Epidermal melanocyte (primary cell): Measurements from ENCODE around the gene GBP5.
"Not testable (repeated sequence)": the region's sequence is repeated elsewhere in the genome, so short reads cannot be mapped to it uniquely, and the experiment has no call there.

ENCODE experiments used
- DNase-seq: peaks from one replicate; pipeline ENCODE4 v3.0.0; 2011; ENCODE audit warnings: low spot score; ENCODE audit not compliant: insufficient read length

Gene GBP5, protein sequence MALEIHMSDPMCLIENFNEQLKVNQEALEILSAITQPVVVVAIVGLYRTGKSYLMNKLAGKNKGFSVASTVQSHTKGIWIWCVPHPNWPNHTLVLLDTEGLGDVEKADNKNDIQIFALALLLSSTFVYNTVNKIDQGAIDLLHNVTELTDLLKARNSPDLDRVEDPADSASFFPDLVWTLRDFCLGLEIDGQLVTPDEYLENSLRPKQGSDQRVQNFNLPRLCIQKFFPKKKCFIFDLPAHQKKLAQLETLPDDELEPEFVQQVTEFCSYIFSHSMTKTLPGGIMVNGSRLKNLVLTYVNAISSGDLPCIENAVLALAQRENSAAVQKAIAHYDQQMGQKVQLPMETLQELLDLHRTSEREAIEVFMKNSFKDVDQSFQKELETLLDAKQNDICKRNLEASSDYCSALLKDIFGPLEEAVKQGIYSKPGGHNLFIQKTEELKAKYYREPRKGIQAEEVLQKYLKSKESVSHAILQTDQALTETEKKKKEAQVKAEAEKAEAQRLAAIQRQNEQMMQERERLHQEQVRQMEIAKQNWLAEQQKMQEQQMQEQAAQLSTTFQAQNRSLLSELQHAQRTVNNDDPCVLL

DNA sequence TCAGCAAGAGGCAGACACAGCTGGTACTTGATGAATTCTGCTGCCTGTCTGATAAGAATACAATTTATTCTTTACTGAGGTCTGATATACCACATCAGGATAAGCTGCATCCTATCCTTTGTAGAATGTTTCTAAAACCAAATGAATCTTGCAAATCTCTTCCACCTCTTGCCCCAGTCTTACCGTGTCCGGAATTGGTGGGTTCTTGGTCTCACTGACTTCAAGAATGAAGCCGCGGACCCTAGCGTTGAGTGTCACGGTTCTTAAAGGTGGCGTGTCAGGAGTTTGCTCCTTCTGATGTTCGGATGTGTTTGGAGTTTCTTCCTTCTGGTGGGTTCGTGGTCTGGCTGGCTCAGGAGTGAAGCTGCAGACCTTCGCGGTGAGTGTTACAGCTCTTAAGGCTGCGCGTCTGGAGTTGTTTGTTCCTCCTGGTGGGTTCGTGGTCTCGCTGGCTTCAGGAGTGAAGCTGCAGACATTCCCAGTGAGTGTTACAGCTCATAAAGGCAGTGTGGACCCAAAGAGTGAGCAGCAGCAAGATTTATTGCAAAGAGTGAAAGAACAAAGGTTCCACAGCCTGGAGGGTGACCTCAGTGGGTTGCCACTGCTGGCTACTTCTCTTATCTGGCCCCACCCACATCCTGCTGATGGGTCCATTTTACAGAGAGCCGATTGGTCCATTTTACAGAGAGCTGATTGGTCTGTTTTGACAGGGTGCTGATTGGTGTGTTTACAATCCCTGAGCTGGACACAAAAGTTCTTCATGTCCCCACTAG, at the start of gene GBP5:
Gene GBP5 (minus strand): TSS at position 592 of the 773 bp plus-strand sequence. CDS start 3,305 bp downstream, outside the sequence.
- DNase-seq: not testable (repeated sequence)

DNA sequence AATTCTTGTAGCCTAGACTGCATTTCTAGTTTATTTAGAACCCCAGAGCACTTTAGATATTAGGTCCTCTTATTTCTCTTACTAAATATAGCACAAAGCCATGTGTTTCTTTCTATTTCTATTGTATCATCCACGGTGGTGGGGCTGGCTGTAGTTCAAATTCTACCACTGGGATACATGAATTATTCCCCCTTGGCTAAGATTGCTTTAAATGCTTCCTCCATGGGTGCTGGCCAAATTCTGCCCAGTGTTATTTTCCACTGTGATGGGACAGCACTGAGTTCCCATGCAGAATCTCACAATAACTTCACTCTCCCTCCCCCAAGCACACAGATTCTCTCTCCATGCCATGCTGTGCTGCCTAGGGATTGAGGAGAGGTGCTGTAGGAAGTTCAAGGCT, 49.7 kb upstream of the GBP5 start:
- DNase-seq: no peak

DNA sequence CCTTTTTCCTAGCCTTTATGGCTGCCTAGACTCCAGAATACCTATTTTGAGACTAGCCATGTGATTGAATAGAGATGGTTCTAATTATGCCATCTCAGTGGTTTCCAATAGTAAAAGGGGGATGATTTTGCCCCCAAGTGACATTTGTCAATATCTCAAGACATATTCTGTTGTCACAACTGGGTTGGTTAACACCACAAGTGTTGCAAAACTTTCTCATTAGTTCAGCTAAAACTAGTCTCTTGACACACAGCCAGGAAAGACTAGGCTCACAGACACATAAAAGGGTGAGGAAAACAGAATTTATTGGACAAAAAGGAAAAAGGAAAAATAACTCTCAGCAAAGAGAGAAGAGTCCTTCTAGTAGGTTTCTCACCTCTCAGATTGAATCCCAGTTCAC, 39.9 kb upstream of the GBP5 start:
- no peak for DNase-seq

DNA sequence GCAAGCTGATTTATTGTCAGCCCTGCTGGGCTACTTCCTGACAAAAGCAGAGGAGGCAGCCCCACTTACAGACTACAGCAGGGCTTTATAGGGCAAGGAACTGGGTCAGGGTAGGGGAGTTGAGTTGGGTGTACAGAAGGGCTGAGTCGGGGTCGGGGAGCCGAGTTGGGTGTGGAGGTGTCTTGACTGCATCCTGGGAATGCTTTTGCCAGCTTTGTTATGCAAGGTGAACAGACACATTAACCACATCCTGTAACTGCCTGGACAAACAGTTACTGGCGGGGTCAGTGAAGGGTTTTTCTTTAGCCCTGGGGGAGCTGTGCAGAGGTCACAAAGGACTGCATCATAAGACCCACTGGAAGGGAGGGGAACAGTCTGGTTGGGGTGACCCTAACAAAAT, 39.1 kb upstream of the GBP5 start:
- no peak for DNase-seq

DNA sequence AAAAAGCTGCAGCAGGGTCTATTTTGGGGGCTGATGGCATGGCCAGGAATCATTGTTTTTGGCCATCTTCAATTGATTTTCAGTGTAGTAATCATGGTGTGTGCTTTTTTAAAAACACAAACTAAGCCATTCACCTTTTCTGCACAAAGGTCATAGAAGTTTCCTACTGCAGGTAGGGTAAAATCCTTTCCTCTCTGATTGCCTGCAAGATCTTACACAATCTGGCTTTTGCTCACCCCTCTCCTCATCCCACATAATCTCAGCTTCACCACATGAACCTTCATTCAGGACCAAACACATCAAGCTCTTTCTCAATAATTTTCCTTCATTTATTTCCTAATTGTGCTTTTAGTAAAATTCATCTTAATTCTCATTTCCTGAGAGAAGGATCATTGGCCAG, 38.3 kb upstream of the GBP5 start:
- DNase-seq: no peak

DNA sequence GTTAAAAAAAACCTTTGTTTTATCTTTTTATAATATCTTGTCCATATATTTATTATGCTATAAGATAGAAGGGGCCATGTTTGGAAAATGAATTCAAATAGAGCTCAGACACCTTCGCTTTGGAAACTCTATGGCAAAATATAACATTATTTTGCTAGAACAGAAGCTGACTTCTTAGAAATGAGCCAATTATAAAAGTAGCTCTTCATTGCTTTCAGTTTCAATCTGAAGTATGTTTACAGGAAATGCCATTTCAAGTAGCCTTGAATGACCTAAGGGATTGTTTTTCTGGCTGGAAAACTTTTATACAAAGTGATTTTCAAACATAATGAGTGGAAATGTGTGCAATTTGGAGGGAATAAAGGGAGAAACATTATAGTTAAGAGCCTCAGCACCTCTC, 37.8 kb upstream of the GBP5 start:
- DNase-seq: peak; percentile 32

DNA sequence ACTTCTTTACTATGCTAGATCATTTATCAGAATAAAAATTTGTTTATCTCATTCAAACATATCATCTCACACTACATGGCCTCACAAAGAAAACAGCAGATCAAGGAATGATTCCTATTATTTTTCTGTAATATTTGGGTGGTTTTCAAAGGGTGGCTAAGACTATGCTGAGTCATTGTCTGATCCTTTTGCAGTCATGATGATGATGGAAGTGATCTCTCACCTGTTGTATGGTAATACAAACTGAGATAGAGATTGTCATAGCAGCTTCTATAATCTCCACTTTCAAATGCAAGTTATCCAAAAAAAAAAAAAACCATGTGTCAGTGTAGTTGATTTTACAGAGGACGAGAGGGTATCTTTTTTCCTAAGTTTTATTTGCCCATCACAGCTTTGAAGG, 37.2 kb upstream of the GBP5 start:
- no peak for DNase-seq

DNA sequence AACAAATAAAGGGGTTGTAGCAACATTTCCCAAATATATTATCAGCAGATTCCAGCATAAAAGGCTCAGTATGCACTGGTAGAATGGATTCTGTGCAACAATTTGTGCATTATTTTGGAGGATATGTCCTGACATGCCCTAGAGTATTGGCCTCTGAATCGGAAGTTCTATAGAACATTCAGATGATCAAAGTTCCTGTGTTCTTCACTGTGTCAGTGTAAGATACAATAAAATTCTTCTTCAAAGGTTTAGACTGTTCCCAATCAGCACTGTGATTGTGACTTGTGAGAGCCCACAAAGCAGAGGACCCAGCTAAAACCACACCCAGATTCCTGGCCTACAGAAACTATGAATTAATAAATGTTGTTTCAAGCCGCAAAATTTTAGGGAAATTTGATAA, 33.6 kb upstream of the GBP5 start:
- DNase-seq: no peak

DNA sequence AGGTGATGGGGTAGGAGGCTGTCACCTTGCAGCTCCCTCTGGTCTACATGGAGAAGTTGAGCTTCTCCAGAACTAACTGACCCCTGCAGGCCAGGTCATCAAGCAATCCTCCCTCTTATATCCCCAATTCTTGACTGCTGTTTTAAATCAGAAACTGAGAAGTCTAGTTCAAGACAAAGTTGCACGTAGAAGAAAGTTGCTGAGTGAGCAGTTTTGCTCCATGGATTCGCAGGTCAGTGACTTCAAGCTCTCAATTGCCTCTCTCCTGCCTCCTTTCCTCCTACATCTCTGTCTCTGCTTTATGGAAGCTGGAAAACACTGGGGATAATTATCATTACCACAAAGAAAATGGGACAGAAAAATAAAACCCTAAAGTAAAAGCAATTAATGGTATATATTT, 32.8 kb upstream of the GBP5 start:
- DNase-seq: no peak

DNA sequence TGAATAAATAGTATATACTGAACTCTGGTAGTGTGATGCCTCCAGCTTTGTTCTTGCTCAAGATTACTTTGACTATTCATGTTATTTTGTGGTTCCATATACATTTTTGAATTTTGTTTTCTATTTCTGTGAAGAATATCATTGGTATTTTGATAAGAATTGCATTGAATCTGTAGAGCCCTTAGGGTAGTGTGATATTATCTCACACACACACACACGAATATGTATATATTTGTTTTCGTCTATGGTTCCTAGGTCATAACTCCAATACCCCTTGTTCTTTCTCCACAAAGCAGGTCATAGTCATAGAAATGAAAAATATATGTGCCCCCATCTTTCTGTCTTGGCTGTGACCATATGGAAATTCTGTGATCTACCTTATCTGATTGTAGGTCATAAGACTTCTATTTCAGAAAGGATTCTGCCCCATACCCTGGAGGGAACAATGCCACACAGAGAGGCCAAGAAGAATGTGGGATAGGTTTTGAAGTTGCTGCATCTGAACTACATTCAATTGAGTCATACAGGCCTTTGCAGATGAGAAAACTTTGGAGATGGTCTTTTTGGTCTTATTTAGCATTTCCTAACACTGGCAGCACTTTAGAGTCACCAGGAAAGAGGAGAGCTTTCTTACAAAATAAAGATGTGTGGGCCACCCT, 32.0 kb upstream of the GBP5 start:
- DNase-seq: no peak

DNA sequence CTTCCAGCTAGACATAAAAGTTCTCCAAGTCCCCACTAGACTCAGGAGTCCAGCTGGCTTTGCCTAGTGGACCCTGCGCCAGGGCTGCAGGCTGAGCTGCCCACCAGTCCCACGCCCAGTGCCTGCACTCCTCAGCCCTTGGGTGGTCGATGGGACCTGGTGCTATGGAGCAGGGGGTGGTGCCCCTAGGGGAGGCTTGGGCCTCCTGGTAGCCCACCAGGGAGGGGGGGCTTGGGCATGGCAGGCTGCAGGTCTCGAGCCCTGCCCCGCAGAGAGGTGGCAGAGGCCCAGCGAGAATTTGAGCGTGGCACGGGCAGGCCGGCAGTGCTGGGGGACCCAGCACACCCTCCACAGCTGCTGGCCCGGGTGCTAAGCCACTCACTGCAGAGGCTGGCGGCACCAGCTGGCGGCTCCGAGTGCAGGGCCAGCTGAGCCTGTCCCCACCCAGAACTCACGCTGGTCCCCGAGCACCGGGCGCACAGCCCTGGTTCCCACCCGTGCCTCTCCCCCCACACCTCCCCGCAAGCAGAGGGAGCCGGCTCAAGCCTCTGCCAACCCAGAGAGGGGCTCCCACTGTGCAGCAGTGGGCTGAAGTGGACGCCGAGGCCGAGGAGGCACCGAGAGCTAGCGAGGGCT, 30.2 kb upstream of the GBP5 start:
- no peak for DNase-seq

DNA sequence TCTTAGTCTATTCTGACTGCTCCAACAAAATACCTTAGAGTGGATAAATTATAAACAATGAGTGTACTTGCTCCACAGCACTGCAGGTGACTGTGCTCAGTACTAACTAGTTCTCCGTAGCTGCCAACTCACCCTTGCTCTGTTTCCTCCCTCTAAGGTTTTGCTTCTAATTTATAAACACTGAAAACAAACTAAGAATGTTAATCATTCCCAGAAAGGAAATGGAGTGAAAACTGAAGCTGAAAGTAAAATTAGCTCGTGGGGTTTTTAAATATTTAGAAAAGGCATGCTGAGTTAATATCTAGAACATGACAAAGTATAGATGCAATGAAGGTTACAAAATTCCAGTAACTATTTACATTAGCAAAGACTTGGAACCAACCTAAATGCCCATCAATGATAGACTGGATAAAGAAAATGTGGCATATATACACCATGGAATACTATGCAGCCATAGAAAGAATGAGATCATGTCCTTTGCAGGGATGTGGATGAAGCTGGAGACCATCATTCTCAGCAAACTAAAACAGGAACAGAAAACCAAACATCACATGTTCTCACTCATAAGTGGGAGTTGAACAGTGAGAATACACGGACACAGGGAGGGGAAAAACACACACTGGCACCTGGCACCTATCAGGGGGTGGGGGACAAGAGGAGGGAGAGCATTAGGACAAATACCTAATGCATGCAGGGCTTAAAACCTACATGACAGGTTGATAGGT, 27.2 kb upstream of the GBP5 start:
- DNase-seq: not testable (repeated sequence)

DNA sequence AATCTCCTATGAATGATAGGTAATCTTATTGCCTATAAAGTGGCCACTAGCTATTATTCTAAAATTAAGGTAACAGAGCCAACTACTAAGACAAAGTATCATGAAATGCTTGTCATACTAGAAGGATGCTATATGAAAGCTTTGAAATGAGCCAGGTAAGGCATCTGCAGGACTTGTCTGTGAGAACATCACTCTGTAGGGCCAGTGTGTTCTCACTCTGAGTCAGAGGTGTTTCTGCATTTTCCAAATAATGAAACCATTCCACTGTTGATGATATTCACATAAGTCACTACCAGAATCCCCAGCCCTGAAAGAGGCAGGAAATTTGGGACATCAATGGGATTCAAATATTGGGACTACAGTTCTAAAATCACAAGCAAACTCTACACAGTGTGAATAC, 25.8 kb upstream of the GBP5 start:
- no peak for DNase-seq

DNA sequence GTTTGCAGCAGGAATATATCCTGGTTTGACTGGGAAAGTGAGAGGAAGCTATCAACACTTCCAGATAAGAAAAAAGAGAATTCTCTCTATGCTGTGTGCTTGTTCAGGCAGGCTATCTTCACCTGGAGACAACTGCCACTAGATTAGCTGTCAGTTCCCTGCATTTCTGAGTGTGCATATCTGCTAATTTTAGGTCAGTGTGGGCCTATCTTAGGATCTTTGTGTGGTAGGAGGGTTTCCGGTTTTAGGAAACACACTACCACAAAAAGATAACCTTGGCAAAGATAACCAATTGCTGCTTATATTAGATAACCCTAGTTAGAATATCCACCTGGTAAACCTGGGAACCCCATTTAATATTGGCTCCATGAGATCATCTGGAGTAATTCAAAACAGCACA, 22.5 kb upstream of the GBP5 start:
- no peak for DNase-seq

DNA sequence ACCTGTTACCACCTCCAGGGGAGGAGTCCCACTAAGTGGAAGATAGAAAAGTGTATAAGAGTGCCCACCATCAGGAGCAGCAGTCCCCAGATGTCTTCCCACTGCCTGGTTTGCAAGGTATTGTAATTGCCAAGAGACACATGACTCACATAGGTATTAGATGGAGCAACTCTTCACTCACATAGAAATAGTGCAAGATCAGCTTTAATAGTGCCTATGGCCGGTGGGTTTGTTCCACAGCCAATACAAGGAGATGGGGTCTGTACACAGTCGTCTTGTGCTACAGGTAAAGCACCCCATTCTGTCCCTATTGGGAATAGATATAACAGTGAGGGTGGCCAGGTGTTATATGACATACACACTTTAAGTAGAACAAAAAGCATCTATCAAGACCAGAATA, 18.6 kb upstream of the GBP5 start:
- DNase-seq: no peak

DNA sequence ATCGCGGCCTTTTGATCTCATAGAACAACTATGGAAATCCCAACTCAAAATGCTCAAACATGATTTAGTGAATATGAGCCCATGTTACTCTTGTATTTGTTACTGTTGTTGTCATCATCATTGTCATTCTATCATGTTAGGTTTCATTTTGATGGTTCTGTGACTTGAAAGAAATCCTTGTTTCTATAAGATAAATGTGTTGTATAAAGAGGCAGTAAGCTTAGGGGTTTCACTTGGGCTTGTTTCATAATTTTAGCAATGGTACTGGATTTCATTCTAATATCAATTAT, 15.3 kb upstream of the GBP5 start:
- DNase-seq: no peak

DNA sequence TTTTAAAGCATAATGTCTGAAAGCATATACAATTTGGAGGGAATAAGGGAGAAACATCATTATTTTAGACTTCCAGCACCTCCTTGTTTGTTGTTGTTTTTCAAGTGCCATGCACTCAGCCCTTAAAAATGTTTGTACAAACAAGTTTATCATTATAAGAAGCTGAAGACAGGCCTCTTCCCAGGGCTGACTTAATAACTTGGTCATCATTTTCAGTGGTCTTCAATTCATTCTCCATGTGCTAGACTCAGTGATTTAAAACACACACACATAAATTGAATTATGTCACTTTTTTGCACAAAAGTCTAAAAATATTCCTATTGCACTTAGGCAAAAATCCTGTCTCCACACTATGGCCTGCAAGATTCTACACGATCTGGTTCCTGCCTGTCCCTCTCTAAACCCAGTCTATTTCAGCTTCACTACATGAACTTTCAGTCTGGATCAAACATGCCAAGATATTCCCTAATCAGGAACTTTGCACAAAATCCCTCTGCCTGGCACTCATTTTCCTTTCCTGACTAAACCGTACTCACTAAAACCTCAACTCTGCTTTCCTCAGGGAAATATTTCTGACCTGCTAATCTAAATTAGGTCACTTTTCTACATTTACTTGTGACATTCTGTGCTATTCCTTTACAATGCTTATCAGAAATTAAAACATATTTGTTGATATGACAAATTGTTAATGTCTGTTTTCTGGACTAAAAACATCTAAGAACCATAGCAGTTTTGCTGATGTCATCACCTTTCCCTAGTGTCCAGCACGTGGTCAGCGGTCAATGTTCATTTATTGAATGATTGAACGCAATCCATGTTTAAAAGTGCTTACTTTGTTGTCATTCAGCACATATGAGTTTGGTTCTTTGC, 14.8 kb upstream of the GBP5 start:
- no peak for DNase-seq

DNA sequence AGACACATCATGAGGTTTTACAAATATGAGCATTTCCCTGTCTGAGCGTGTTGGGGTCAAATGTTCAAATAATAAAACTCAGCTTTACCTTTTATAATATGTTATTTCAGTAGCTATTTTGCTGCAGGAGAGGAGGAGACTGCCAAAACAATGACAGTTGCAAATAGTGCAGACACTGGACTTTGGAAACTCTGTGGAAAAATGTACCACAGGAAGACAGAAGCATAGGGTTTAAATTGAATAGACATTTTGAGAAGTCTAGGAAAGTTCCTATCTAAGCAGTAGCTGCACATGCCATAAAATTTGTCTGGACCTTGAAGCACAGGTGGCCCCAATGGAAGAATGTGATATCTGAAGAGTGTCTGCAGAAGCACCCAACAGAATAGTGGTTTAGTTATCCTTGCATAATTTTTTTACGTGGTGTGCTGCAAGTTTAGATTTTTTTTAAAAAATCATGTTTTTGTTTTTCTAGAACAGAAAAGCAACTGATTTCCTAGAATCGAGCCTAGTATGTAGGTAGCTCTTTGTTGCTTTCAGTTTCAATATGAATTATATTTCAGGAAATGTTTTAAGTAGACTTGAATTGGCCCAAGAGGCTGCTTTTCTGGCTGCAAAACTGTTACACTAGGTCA, 14.0 kb upstream of the GBP5 start:
- no peak for DNase-seq

DNA sequence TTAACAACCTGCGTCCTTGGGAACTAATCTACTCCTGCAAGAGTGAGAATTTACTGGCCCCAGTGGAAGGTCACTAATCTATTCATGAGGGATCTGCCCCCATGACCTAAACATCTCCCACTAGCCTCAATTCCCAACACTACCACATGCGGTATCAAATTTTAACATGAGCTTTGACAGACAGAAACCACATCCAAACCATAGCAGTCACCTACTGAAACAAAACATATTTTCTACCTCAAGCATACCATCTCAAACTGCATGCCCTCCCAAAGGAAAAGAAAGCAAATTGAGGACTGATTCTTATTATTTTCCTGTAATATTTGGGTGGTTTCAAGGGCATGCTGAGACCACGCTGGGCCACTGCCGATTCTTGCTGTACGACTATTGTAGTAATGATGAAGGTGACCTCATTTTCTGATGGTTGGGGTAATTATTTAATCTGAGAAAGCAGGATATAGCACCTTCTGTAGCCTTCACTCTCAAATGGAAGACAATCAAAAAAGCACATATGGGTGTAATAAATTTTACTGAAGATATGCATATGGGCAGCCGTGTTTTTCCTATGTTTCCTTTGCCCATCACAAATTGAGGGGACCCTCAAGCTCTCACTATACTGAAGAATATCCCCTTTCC, 13.2 kb upstream of the GBP5 start:
- DNase-seq: no peak
